Activated CD4-positive, alpha-beta T cell treated with anti-CD3 and anti-CD28 coated beads for 48 hours (primary cell): ENCODE measurements around the gene FTCD.
A peak's percentile ranks its signal among the peaks of the same experiment; 100 is the strongest.

Experiments used
- DNase-seq: peaks from one replicate; pipeline ENCODE4 v3.0.0-alpha.2; 2020

Gene FTCD

DNA sequence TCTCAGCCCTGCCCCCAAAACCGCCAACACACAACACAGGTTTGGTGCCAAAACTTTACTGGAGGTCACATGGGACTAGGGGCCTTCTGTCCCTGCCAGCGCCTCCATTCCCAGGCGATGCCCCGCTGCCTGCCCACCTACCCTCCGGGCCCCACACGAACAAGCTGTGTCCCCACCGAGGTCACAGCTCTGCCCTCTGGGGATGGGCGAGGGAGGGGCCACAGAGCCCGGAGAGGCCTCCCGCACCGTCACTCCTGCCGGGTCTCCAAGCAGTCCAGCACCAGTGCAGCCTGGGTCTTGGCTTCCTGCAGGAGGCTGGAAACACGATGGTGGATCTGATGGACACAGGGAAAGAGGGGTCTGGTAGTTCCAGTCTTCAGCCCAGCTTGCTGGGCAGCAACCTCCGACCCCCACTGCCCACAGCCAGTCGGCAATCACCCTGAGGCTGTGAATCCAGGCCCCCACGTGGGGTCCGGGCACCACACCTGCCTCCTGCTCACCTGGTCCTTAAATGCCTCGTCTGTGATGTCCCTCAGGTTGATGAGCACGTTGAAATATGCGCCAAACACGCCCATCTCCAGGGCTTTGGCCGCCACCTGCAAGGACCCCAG lies 18.5 kb downstream of the FTCD start:
- DNase-seq: no peak

DNA sequence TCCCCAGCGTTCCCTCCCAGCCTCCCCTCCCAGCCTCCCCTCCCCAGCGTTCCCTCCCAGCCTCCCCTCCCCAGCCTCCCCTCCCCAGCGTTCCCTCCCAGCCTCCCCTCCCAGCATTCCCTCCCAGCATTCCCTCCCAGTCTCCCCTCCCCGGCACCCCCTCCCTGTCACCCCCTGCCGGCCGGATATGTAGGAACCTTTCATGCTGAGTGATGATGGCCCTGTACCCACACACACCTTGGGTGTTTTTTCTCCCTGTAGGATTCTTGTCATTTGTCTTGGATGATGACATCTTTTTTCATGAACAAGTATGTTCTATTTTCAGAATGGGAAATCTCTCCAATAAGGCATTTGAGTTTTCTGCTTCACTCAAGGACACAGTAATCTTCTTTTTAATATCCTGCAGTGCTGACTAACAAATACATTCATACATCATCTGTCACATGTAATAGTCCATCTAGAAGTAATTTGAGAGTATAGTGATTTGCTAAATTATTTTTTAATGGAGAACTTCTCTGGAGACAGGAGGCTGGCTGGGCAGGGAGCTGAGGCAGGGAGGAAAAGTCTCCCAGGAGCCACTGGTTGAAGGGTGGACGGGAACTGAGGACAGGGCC lies 19.5 kb downstream of the FTCD start:
- no peak for DNase-seq

DNA sequence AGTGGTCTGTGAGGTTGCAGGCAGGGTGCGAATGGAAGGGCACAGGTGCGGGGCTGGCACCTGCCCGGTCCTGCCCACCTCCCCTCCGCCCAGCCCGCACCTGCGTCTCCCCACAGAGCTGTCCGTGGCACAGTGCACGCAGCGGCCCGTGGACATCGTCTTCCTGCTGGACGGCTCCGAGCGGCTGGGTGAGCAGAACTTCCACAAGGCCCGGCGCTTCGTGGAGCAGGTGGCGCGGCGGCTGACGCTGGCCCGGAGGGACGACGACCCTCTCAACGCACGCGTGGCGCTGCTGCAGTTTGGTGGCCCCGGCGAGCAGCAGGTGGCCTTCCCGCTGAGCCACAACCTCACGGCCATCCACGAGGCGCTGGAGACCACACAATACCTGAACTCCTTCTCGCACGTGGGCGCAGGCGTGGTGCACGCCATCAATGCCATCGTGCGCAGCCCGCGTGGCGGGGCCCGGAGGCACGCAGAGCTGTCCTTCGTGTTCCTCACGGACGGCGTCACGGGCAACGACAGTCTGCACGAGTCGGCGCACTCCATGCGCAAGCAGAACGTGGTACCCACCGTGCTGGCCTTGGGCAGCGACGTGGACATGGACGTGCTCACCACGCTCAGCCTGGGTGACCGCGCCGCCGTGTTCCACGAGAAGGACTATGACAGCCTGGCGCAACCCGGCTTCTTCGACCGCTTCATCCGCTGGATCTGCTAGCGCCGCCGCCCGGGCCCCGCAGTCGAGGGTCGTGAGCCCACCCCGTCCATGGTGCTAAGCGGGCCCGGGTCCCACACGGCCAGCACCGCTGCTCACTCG lies 23.3 kb downstream of the FTCD start:
- no peak for DNase-seq

DNA sequence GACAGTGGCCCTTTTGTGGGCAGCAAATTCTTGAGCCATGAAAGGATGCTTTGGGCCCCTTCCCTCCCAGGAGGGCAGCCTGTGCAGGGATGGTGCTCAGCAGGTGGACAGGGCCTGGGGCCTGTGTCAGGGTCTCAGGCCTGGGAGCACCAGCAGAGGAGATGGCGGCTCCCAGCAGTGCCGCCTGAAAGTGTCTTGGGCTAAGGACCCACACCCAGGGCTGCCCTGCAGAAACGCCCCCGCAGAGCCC lies 23.9 kb downstream of the FTCD start:
- DNase-seq: no peak

DNA sequence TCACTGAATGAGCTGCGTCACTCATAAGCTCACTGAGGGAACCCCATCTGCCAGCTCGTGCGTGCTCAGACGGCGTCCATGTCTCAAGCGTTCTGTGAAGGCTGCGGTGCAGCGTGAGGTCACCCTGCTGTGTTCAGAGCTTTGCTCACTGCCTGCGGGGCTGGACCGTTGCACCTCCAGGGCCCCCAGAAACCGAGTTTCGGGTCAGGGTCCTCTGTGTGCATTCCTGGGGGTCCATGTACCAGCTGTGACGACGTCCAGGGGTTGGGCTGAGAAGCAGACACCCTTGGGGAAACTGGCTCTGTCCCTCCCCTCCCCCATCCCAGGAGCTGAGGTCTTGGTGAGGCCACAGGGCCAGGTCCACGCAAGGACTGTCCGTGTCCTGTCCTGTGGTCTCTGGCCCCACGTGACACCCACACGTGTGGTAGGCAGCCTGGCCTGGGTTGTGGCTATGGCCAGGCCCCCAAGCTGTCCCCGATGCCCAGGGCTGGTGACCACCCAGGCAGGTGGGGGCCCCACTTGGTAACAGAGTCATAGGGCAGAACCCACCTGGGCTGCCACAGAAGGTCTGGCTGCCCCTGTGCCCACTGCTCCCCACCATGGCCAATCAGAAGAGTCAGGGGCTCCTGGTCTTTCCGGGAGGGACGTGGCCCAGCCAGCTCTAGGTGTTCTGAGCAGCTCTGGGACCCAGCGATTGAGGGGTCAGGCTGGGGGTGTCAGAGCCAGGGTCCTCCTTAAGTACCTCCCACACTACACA lies 24.4 kb downstream of the FTCD start:
- DNase-seq: no peak

DNA sequence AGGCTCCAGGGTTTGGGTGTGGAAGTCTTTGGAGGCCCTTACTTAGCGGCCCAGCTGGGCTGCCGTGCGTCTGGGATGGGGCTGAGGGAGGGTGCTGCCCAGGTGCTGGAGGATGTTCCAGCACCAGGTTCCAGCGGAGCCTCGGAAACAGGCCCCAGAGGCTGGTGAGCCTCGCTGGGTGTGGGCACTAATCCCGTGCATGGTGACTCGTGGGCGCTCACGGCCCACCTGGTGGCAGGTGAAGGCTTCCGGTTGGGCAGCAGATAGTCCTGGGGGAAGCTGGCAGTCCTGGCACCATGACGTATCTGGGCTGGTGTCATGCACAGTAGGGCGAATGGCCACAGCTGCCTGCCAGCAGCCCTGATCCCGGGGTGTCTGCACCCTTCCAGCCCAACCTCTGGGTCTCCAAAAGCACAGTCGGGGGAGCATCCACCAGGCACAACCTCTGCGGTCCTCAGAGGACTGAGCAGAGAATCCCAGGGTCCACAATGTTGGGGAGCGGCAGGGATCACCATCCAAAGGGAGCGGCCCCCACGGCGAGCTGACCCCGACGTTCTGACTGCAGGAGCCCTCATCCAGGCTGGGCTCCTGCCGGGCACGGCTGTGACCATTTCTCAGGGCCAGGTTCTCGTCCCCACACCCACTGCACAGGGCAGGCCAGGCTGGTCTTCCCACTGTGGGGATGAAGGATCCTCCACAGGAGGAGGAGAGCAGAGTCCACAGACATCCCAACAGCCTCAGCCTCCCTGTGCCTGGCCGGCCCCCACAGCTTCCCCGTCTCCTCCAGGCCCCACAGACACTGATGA lies 25.3 kb downstream of the FTCD start:
- no peak for DNase-seq

DNA sequence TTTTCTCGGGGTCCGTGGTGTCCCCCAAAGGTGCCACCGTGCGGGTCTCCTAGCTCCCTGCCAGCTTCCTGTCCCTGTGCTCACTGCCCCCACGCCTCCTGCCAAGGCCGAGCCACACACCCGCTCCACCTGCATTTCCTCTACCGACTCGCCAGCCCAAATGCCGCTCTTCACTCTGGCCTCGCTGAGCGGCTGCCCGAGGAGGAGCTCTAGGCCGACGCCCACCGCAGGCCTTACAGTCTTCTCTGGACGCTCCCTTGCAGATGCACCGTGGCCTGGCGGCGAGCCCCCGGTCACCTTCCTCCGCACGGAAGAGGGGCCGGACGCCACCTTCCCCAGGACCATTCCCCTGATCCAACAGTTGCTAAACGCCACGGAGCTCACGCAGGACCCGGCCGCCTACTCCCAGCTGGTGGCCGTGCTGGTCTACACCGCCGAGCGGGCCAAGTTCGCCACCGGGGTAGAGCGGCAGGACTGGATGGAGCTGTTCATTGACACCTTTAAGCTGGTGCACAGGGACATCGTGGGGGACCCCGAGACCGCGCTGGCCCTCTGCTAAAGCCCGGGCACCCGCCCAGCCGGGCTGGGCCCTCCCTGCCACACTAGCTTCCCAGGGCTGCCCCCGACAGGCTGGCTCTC lies 26.3 kb downstream of the FTCD start:
- no peak for DNase-seq

DNA sequence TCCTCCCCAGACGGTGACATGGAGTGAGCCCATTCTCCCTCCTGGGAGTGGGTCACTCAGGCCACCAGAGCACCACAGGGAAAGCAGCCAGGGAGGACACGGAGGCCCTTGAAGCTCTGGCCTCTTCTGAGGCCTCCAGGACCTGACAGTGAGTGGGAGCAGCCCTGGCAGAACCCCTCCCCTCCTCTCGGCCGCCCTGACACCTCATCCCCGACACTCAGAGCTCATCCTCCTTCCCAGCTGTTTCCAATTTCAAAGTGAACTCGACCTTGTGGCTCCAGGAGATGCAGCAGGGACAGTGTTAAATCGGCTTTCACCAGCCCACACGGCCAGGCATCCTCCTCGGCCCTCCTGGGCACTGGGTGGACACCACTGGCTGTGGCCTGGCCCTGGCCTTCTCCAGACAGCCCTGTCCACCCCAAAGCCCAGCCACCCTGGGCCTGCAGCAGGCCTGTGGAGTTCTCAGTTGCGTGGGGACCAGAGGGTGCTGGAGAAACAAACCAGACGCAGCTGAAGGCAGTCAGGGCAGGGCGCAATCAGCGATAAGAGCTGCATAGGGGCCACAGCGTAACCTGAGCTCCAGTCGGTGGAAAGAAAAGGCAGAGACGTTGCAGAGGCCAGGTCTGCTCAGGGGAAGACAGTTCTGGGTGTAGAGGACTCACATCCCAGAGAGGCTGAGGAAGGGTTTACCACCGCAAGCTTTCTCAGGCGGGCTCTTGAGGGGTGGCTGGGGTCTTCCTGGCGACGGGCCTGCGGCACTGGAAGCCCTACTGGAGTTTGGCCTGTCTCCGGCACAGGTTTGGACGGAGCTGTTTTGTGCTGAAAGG lies 27.1 kb downstream of the FTCD start:
- DNase-seq: no peak

DNA sequence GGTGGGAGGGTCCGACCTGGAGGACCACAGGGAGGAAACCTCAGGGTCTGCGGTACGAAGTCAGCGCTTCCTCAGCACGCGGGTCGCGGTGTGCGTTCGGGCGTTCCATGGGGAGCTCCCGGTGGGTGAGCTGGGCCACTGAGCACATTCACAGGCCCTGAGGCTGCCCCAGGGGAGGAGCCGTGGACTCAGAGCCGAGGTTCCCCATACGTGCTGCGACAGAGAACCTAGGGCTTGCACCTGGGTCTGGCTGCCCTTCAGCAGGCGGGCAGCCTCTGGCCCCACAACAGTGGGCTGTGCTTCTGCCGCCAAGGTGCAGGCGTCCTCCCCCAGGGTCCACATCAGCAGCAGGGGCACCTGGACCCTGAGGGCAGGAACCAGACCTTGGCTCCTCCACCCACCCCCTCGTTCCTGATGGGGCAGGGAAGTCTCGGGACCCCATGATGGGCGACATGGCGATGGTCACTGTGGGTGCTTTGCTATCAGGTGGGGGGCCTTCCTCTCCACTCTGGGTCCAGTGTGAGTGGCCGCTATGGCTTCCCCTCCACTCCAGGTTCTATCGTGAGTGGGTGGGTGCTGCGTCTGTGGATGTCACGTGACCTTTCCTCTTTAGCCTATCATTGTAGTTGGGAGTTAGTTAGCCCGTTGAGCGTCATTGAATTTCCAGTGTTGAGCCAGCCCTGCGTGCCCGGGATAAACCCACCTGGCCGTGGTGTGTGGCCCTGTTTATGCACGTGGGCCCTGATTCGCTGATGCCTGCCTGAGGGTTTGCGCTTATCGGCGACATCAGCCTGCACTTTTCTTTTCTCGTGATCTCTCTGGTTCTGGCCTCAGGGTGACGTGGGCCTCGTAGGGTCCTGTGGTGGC lies 27.9 kb downstream of the FTCD start:
- no peak for DNase-seq

DNA sequence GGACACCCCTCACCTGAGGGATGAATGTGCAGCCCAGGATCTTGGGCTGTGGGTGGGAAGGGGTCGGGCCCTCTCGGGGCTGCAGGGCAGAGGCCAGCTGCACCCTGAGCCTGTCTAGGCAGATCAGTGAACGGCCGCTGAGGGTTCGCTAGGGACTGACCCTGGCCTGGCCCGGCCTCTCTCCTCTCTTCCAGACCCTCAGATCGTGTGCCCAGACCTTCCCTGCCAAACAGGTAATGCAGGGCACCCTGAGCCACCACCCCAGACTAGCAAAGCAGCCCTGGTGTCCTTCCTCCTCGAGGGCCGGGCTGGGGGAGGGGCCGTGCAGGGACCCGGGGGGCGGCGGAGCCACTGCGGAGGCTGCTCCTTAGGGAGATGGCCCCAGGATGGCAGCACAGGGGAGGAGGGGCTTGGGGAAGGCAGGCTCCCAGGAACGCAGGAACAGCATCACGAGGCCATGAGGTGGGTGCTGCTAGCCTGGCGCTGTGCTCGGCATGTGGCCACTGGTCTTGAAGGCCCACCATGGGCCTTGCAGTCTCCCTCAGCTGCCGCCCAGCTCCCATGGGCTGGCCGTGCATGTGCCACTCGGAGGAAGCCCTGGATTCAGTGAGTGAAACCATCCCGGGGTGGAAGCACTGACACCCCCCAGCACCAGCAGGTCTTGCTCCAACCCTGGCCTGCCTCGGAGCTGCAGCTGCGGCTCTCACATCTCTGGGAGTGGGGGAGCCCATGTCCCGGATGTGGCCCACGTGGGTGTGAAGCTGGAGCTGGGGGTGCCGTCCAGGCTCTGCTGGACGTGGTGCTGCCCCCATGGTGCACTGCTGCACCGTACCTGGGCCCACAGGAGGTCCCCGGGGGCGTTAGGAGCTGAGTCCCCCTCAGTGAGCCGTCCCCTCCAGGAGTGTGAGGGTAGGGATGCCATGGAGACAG lies 28.8 kb downstream of the FTCD start:
- no peak for DNase-seq

DNA sequence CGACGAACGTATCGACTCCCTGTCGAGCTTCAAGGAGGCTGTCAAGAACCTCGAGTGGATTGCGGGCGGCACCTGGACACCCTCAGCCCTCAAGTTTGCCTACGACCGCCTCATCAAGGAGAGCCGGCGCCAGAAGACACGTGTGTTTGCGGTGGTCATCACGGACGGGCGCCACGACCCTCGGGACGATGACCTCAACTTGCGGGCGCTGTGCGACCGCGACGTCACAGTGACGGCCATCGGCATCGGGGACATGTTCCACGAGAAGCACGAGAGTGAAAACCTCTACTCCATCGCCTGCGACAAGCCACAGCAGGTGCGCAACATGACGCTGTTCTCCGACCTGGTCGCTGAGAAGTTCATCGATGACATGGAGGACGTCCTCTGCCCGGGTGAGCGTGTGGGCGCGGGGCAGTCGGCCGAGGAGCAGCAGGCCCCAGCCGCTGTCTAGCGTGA lies 29.5 kb downstream of the FTCD start:
- DNase-seq: peak; percentile 0

DNA sequence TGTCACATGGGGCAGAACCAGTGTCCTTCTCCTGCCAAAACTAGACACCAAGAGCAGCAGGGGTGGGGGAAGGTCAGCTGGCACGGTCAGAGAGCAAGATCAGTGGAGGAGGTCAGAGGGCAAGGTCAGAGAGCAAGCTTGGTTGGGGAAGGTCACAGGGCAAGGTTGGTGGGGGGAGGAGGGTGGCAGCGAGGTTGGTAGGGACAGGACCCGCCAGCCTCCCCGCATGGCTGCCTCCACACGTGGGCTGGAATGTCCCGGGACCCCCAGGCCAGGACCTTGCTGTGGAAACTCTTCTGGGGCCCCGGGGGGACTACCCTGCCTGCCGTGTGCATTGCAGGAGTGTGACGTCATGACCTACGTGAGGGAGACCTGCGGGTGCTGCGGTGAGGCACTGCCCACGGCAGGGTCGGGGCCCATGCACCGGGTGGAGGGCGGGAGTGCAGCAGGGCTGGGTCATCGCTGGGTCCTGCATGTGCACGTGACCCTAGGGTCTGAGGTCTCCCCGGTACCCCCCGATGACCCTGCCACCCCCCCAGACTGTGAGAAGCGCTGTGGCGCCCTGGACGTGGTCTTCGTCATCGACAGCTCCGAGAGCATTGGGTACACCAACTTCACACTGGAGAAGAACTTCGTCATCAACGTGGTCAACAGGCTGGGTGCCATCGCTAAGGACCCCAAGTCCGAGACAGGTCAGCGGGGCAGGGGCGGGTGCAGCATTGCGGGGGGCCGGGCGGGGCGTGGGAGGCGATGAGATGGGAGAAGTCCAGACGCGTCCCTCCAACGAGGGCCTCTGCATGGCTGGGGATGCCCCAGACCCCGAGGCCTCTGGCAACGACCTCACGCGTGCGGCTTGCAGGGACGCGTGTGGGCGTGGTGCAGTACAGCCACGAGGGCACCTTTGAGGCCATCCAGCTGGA lies 30.2 kb downstream of the FTCD start:
- DNase-seq: peak; percentile 1

DNA sequence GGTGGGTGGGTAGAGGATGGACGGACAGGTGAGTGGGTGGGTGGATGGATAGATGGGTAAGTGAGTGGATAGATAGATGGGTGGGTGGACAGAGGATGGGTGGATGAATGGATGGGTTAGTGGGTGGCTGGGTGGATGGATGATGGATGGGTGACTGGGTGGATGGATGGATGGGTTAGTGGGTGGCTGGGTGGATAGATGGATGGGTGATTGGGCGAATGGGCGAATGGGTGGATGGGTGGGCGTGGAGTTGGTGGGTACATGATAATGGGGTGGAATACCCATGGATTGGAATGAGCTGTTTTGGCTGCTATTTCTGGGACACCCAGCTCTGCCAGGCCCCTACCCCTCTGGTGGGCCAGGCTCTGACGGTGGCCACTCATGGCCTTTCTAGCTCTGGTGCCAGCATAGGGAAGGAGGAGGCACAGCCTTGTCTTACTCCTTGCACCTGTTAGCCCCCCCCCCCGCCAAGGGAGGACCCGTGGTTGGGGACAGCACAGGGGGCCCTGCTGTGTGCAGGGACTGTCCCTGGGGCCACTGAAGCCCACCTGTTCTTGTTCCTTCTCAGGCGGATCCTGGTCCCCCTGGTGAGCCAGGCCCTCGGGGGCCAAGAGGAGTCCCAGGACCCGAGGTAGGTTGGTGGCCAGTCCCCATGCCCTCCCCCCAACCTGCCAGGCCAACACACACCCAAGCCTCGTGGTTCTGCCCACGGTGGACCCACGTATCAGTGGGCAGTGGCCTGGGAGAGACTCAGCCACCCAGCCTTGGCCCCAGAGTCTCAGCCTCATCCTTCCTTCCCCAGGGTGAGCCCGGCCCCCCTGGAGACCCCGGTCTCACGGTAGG lies 31.1 kb downstream of the FTCD start:
- DNase-seq: no peak

DNA sequence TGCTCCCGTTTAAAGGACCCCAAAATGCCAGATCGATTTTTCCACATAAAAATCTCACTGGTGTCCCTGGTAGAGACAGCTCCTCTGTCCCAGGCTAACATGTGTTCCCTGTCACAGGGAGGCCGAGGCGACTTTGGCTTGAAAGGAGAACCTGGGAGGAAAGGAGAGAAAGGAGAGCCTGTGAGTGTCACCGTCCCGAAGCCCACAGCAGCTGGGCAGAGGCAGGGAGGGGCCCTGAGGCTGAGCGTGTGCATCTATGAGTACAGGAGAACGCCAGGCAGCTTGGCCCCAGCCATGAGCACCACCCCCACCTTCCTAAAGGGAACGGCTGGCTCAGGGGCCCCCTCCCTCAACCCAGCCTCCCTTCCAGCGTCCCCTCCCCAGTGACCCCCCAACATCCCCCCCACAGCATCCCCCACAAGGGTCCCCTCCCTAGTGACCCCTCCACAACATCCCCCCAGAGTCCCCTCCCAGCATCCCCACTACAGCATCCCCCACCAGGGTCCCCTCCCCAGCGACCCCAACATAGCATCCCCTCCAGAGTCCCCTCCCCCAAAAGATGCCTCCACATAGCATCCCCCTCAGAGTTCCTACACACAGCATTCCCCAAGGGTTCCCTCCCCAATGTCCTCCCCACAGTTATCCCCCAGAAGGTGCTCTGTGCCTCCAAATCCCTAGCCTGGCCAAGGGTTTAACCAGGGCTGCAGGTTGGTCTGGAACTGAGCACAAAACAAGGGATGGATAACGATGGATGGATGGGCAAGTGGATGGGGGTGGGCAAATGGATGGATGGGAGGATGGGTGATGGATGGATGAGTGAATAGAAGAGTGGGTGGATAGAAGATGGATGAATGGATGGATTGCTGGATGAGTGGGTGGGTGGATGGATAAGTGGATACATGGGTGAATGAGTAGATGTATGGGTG lies 32.4 kb downstream of the FTCD start:
- DNase-seq: no peak

DNA sequence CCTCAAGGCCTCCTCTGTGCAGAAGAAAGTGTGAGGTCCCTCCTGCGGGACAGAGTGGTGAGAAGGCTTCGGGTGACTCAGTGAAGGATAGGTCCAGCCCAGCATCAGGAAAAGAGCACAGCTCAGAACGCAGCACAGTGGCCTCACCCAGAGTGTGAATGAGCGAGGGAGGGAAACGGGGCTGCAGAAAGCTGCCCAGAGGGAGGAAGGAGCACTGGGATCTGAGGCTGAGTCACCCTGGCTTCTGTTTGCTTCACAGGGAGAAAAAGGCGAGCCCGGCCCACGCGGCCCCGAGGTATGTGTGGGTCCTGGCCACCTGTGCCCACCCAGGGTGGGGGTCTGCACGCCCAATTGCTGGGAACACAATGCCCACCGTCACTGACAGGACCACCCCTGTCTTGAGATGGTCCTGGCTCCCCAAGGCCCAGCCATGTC lies 33.1 kb downstream of the FTCD start:
- DNase-seq: no peak
